ENCODE measurements around the gene SLC29A4.

- TF ChIP-seq, protein P1, sequence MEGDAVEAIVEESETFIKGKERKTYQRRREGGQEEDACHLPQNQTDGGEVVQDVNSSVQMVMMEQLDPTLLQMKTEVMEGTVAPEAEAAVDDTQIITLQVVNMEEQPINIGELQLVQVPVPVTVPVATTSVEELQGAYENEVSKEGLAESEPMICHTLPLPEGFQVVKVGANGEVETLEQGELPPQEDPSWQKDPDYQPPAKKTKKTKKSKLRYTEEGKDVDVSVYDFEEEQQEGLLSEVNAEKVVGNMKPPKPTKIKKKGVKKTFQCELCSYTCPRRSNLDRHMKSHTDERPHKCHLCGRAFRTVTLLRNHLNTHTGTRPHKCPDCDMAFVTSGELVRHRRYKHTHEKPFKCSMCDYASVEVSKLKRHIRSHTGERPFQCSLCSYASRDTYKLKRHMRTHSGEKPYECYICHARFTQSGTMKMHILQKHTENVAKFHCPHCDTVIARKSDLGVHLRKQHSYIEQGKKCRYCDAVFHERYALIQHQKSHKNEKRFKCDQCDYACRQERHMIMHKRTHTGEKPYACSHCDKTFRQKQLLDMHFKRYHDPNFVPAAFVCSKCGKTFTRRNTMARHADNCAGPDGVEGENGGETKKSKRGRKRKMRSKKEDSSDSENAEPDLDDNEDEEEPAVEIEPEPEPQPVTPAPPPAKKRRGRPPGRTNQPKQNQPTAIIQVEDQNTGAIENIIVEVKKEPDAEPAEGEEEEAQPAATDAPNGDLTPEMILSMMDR (IDR thresholded peaks at IDR 0.05), result no peak
- no peak for TF ChIP-seq EP300 (IDR thresholded peaks at IDR 0.05)
Measured at GRCh38 chr7:5324961-5325360, 42.2 kb downstream of the SLC29A4 start.

All from suprapubic skin (tissue), 3 donors.